Adrenal gland (tissue), 5 donors: ENCODE measurements around the gene USP31.

ENCODE experiments used
- POLR2A ChIP-seq, 2 donors: fragments of 450-650 bp; IDR thresholded peaks; one replicate each; pipeline ENCODE4 v1.6.1; 2017; ENCODE audit warnings: antibody characterized with exemption in 2 of 2, mild to moderate bottlenecking in 2 of 2, moderate library complexity in 1 of 2
- TF ChIP-seq, protein P1 (sequence below), 6 experiments: fragments of 450-650 bp in 4 of 6; fragments of 200-600 bp in 2 of 6; sonication (generic) in 1 of 6; IDR thresholded peaks; 1 replicate in 5 of 6; 2 replicates in 1 of 6; pipeline versions ENCODE4 v1.5.1 to v1.8.0; 2016 to 2021; ENCODE audit warnings: antibody characterized with exemption in 6 of 6, mild to moderate bottlenecking in 2 of 6, moderate library complexity in 1 of 6
- donor health status: DM: no; HTN: no; CAD: no.

DNA sequence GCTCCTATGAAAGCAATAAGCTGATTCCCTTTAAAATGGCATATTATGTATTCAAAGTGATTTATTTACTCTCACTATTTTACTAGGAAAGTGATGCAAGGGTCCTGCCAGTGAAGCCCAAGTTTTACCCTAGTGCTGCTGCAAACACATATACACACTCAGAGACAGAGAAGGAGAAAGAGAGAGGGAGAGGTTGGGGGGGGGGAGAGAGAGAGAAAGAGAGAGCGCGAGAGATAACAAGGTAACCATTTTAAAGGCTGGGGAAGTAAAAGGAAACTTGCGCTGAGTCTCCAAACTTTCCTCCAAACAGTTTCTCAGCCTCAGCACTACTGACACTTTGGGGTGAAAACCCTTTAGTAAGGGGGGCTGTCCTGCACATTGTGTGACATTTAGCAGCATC, 5.9 kb downstream of the USP31 start:
- TF ChIP-seq, protein P1, sequence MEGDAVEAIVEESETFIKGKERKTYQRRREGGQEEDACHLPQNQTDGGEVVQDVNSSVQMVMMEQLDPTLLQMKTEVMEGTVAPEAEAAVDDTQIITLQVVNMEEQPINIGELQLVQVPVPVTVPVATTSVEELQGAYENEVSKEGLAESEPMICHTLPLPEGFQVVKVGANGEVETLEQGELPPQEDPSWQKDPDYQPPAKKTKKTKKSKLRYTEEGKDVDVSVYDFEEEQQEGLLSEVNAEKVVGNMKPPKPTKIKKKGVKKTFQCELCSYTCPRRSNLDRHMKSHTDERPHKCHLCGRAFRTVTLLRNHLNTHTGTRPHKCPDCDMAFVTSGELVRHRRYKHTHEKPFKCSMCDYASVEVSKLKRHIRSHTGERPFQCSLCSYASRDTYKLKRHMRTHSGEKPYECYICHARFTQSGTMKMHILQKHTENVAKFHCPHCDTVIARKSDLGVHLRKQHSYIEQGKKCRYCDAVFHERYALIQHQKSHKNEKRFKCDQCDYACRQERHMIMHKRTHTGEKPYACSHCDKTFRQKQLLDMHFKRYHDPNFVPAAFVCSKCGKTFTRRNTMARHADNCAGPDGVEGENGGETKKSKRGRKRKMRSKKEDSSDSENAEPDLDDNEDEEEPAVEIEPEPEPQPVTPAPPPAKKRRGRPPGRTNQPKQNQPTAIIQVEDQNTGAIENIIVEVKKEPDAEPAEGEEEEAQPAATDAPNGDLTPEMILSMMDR (IDR thresholded peaks at IDR 0.05), result no peak
- no peak for TF ChIP-seq POLR2A (IDR thresholded peaks at IDR 0.05)
